HepG2 (cell line): ENCODE results near the gene SPAG9. TPM values are rescaled to one million over a fixed set of nuclear protein-coding genes. Genes with fewer than 3 reads are reported as not detected.

Experiments used
- ATAC-seq: fragments of 200-7000 bp; cut with Tn5 transposase; 3 replicates; pipeline ENCODE4 v1.9.1; 2020; ENCODE audit warnings: mild to moderate bottlenecking, moderate library complexity
- BruUV-seq: library from RNA; stranded (reverse); fragments of 400-500 nt; replicated peaks from 2 replicates; lab custom pipeline; 2021; lab: Mats Ljungman, UMichigan
- CTCF ChIA-PET: fragments of 300-600 bp; formaldehyde crosslinking; extraction: SDS; loops from one replicate; lab custom pipeline; 2021; ENCODE audit warnings: low total read pairs, inconsistent platforms, low intra/inter-chr PET ratio; lab: Yijun Ruan, JAX
- POLR2A ChIA-PET: fragments of 350-600 bp; sonication (Branson Sonifier 250); formaldehyde crosslinking; loops from one replicate; lab custom pipeline; 2020; ENCODE audit warnings: antibody characterized with exemption, inconsistent platforms; lab: Yijun Ruan, JAX
- DNase-seq: peaks from one replicate; pipeline ENCODE4 v3.0.0-alpha.2; 2015; ENCODE audit warnings: low spot score
- FAIRE-seq: peaks from 3 replicates; lab custom pipeline; 2011; peaks lifted over from hg19 to GRCh38; lab: Jason Lieb, UNC
- H2AFZ ChIP-seq: one replicate; pipeline ENCODE4 v1.6.1; 2011; ENCODE audit warnings: low read length, inconsistent platforms
- H3K27ac ChIP-seq: fragments of 300-600 bp; 3 replicates; pipeline ENCODE4 v1.8.0; 2011; ENCODE audit warnings: mixed run types, mild to moderate bottlenecking, mixed read lengths, low read length, inconsistent platforms; ENCODE audit not compliant: insufficient read depth; ENCODE audit errors: extremely low read length
- H3K27me3 ChIP-seq, 2 experiments: fragments of 200-600 bp in 1 of 2; 2 replicates in 1 of 2; 3 replicates in 1 of 2; pipeline versions ENCODE4 v1.6.0 to v1.8.0; 2011; ENCODE audit warnings: low read length in 2 of 2, mild to moderate bottlenecking in 2 of 2, moderate library complexity in 2 of 2, inconsistent platforms in 1 of 2; ENCODE audit not compliant: insufficient read depth in 2 of 2, control insufficient read depth in 1 of 2
- H3K36me3 ChIP-seq, 2 experiments: fragments of 200-600 bp in 1 of 2; replicated peaks in 1 of 2; 2 replicates in 1 of 2; 3 replicates in 1 of 2; pipeline versions ENCODE4 v1.5.1 to v1.8.0; 2011; ENCODE audit warnings: low read length in 2 of 2, inconsistent platforms in 1 of 2; ENCODE audit not compliant: insufficient read depth in 2 of 2, control insufficient read depth in 1 of 2
- H3K4me1 ChIP-seq: 2 replicates; pipeline ENCODE4 v1.5.1; 2012; ENCODE audit warnings: low read length, inconsistent platforms; ENCODE audit not compliant: insufficient read depth
- H3K4me2 ChIP-seq: 2 replicates; pipeline ENCODE4 v1.6.0; 2011; ENCODE audit warnings: low read depth, low read length, inconsistent platforms
- H3K4me3 ChIP-seq, 3 experiments: fragments of 200-600 bp in 1 of 3; sonication (generic), shearing (Covaris generic) in 1 of 3; replicated peaks in 1 of 3; 2 replicates each; pipeline ENCODE4 v1.5.1; 2011 to 2016; ENCODE audit warnings: low read length in 3 of 3, inconsistent platforms in 2 of 3, low read depth in 2 of 3, mild to moderate bottlenecking in 2 of 3, control low read depth in 1 of 3, mixed read lengths in 1 of 3; ENCODE audit not compliant: insufficient read depth in 1 of 3
- H3K79me2 ChIP-seq: one replicate; pipeline ENCODE4 v1.6.1; 2011; ENCODE audit warnings: low read length, inconsistent platforms; ENCODE audit not compliant: insufficient read depth
- H3K9ac ChIP-seq: 2 replicates; pipeline ENCODE4 v1.6.0; 2011; ENCODE audit warnings: mild to moderate bottlenecking, low read depth, low read length, inconsistent platforms; ENCODE audit not compliant: insufficient read depth
- H3K9me3 ChIP-seq: 2 replicates; pipeline ENCODE4 v1.5.1; 2012; ENCODE audit warnings: mild to moderate bottlenecking, low read length
- H4K20me1 ChIP-seq: 2 replicates; pipeline ENCODE4 v1.6.0; 2011; ENCODE audit warnings: inconsistent platforms, mild to moderate bottlenecking, low read length, moderate library complexity; ENCODE audit not compliant: insufficient read depth
- ARID2 ChIP-seq: sonication (generic); formaldehyde crosslinking; IDR thresholded peaks from 2 replicates; pipeline ENCODE4 v1.8.1; 2022; ENCODE audit warnings: mild to moderate bottlenecking, missing genetic modification reagents, borderline replicate concordance
- ATF7 ChIP-seq, 2 experiments: fragments of 450-650 bp in 1 of 2; sonication (generic) in 1 of 2; formaldehyde crosslinking in 1 of 2; IDR thresholded peaks; 2 replicates each; pipeline versions ENCODE4 v1.4.0 to v1.6.1; 2016 to 2020; ENCODE audit warnings: antibody characterized with exemption in 1 of 2, mild to moderate bottlenecking in 1 of 2, missing genetic modification reagents in 1 of 2
- CENPT ChIP-seq: sonication (generic); formaldehyde crosslinking; IDR thresholded peaks from 2 replicates; pipeline ENCODE4 v1.8.0; 2022; ENCODE audit warnings: low read depth, mild to moderate bottlenecking, moderate library complexity, missing genetic modification reagents
- ELF4 ChIP-seq: sonication (generic); formaldehyde crosslinking; IDR thresholded peaks from 2 replicates; pipeline ENCODE4 v1.5.0; 2020; ENCODE audit warnings: missing genetic modification reagents, mild to moderate bottlenecking, moderate library complexity, borderline replicate concordance
- ERF ChIP-seq: IDR thresholded peaks from 2 replicates; pipeline ENCODE4 v1.6.1; 2018; ENCODE audit warnings: missing biosample characterization, missing genetic modification reagents
- IKZF1 ChIP-seq: fragments of 450-650 bp; IDR thresholded peaks from 2 replicates; pipeline ENCODE4 v1.7.1; 2016
- MBNL3 ChIP-seq: fragments of 250-450 bp; sonication (Bioruptor Pico); conservative IDR thresholded peaks from 2 replicates; pipeline ENCODE4 v1.8.0; 2022; ENCODE audit warnings: mild to moderate bottlenecking, inconsistent platforms
- NFYB ChIP-seq: sonication (generic); formaldehyde crosslinking; IDR thresholded peaks from 2 replicates; pipeline ENCODE4 v1.4.0; 2020; ENCODE audit warnings: missing genetic modification reagents
- PAF1 ChIP-seq: IDR thresholded peaks from 2 replicates; pipeline ENCODE4 v1.6.1; 2016; ENCODE audit warnings: missing genetic modification reagents, missing compliant biosample characterization
- PRMT3 ChIP-seq: sonication (generic); formaldehyde crosslinking; IDR thresholded peaks from 2 replicates; pipeline ENCODE4 v1.8.1; 2022; ENCODE audit warnings: low read depth, mild to moderate bottlenecking, moderate library complexity, missing genetic modification reagents, borderline replicate concordance
- RNF219 ChIP-seq: sonication (generic); formaldehyde crosslinking; IDR thresholded peaks from 2 replicates; pipeline ENCODE4 v1.5.0; 2020; ENCODE audit warnings: mild to moderate bottlenecking, missing genetic modification reagents
- STAT5B ChIP-seq: sonication (generic); formaldehyde crosslinking; IDR thresholded peaks from 2 replicates; pipeline ENCODE4 v1.4.0; 2020; ENCODE audit warnings: missing genetic modification reagents
- TOE1 ChIP-seq: sonication (generic); formaldehyde crosslinking; IDR thresholded peaks from 2 replicates; pipeline ENCODE4 v1.4.0; 2020; ENCODE audit warnings: mild to moderate bottlenecking, missing genetic modification reagents
- ZBTB49 ChIP-seq: sonication (generic); formaldehyde crosslinking; IDR thresholded peaks from 2 replicates; pipeline ENCODE4 v1.4.0; 2020; ENCODE audit warnings: missing genetic modification reagents, borderline replicate concordance
- ZFAT ChIP-seq: sonication (generic); formaldehyde crosslinking; conservative IDR thresholded peaks from 2 replicates; pipeline ENCODE4 v1.8.1; 2023; ENCODE audit warnings: missing genetic modification reagents, inconsistent platforms
- ZNF101 ChIP-seq: sonication (generic); formaldehyde crosslinking; IDR thresholded peaks from 2 replicates; pipeline ENCODE4 v1.4.0; 2020; ENCODE audit warnings: mild to moderate bottlenecking, low read depth, missing genetic modification reagents, borderline replicate concordance
- ZNF292 ChIP-seq: sonication (generic); formaldehyde crosslinking; IDR thresholded peaks from 2 replicates; pipeline ENCODE4 v1.8.1; 2022; ENCODE audit warnings: mild to moderate bottlenecking, low read depth, missing genetic modification reagents, borderline replicate concordance
- ZNF891 ChIP-seq: sonication (generic); formaldehyde crosslinking; IDR thresholded peaks from 2 replicates; pipeline ENCODE4 v1.5.0; 2020; ENCODE audit warnings: mild to moderate bottlenecking, missing genetic modification reagents
- WGBS: methylation state at CpG from one replicate; pipeline ENCODE4 v1.1.6; 2017; ENCODE audit warnings: low lambda C conversion rate; 5-methylcytosine and 5-hydroxymethylcytosine counted together
- in situ Hi-C: cut with HindIII; loops from 2 replicates; pipeline ENCODE4 v1.10.0; 2017; ENCODE audit warnings: low pct_unique_long_range_greater_than_20kb; ENCODE audit not compliant: extremely low pct_ligation_motif_present
- intact Hi-C: fragments of 100-400 bp; cut with micrococcal nuclease; formaldehyde crosslinking; loops from one replicate; pipeline ENCODE4 v1.10.0; 2022; ENCODE audit not compliant: unreplicated experiment
- polyA plus RNA-seq, 8 experiments: library from polyadenylated mRNA; depleted of rRNA in 3 of 8; stranded (reverse) in 7 of 8; unstranded in 1 of 8; fragments of >200 nt; fragmentation: Illumina TruSeq in 4 of 8; extraction: Trizol in 4 of 8; gene quantifications; 2 replicates each; pipeline versions ENCODE4 v1.2.1 to v1.2.3, GENCODE V29; 2011 to 2016; ENCODE audit warnings: low read depth in 4 of 8, missing spikeins in 1 of 8, mixed read lengths in 1 of 8; ENCODE audit not compliant: insufficient read depth in 1 of 8
- total RNA-seq, 5 experiments: library from RNA; depleted of rRNA; stranded (reverse); fragments of >200 nt; fragmentation: Illumina TruSeq; extraction: Trizol; gene quantifications; 2 replicates each; pipeline ENCODE4 v1.2.3, GENCODE V29; 2016; ENCODE audit warnings: low read depth in 1 of 5
- TF ChIP-seq, protein P1 (sequence below): sonication (generic); formaldehyde crosslinking; IDR thresholded peaks from 2 replicates; pipeline ENCODE4 v1.8.1; 2023; ENCODE audit warnings: mild to moderate bottlenecking, inconsistent platforms, moderate library complexity, missing genetic modification reagents, borderline replicate concordance

Gene SPAG9
- total and polyA plus RNA-seq, 2 of the 13 experiments (the other 11 are each of a cell fraction or from before 2014, with no cell fraction given), result 43.2 to 78.6 TPM

DNA sequence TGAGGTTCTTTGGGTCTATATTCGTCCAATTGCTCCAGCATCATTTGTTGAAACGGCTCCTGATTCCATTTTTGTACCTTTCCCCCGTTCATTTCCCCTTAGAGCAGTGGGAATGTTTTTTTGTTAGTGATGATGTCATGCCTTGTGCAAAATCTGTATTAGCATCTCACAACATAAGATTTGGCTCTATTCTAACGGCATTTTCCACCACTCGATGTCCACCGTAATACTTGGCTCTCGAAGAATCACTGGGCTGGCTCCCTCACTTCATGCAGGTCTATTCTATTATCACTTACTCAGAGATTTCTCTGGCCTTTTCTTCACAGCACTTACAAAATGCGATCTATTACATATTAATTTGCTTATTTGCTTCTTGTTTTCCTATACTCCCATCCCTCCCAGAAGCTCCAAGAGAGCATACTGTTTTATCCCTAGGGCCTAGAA lies 32.1 kb upstream of the SPAG9 start (continued):
- TF ChIP-seq CENPT (CRISPR knock-in tag) (0 out of 2 replicates have a peak, but pooled peaks have one; percentile 2), ARID2 (0 out of 2 replicates have a peak, but pooled peaks have one; percentile 17), RNF219 (peak; percentile 6; the same call in 1 of the 2 replicates), TOE1 (CRISPR knock-in tag) (no peak), ZNF891 (no peak), ZNF292 (CRISPR knock-in tag) (no peak), ZFAT (0 out of 2 replicates have a peak, but pooled peaks have one; percentile 17), IKZF1 (no peak), PRMT3 (0 out of 2 replicates have a peak, but pooled peaks have one; percentile 39)
- TF ChIP-seq, protein P1, sequence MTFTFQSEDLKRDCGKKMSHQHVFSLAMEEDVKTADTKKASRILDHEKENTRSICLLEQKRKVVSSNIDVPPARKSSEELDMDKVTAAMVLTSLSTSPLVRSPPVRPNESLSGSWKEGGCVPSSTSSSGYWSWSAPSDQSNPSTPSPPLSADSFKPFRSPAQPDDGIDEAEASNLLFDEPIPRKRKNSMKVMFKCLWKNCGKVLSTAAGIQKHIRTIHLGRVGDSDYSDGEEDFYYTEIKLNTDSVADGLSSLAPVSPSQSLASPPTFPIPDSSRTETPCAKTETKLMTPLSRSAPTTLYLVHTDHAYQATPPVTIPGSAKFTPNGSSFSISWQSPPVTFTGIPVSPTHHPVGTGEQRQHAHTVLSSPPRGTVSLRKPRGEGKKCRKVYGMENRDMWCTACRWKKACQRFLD (CRISPR knock-in tag), result no peak

- no peaks in the 10 kb centered on the region for H4K20me1 ChIP-seq
- TF ChIP-seq STAT5B (CRISPR knock-in tag), result no peak
- no peak for TF ChIP-seq ZNF101 (CRISPR knock-in tag)
- no peak for TF ChIP-seq MBNL3 (CRISPR knock-in tag)
- no peak for TF ChIP-seq ELF4 (CRISPR knock-in tag)
- no peak for TF ChIP-seq PAF1 (CRISPR knock-in tag)
- no peak for TF ChIP-seq IKZF1
- no peak for TF ChIP-seq ATF7 (IDR thresholded peaks at IDR 0.05)
- TF ChIP-seq ATF7 (CRISPR knock-in tag; IDR thresholded peaks at IDR 0.05), result no peak
- no peak for TF ChIP-seq ERF (CRISPR knock-in tag)
- TF ChIP-seq ZBTB49, result no peak
- TF ChIP-seq NFYB, result no peak
- ChIA-PET CTCF (interaction anchor here (3.3 kb wide), 1 partner anchor 150 kb away, joined by 38 read pairs; no protein-coding TSS in a partner anchor), POLR2A (no interaction called here)
- 0 out of 2 replicates have a peak overlapping the region, but pooled peaks have one; percentile 18 for H3K4me2 ChIP-seq
- no peak overlapping the region for H3K4me3 ChIP-seq
- H3K27me3 ChIP-seq, result no peaks in the 10 kb centered on the region; a peak in 1 of 5 replicates
- H3K36me3 ChIP-seq, result peaks cover 0 to 6% of the 10 kb centered on the region in 2 experiments; a peak in 2 of 5 replicates
- H3K79me2 ChIP-seq, result peaks cover 25% of the 10 kb centered on the region
- H3K27ac ChIP-seq, result no peak overlapping the region
- BruUV-seq, result no TSS peak
- intact Hi-C loops, result no loop called here
- 25% methylated on average over 5 of the region's 5 CpGs for WGBS
- no peak for DNase-seq
- in situ Hi-C loops, result loop anchor here (5.0 kb wide), 1 partner anchor 149 kb away; no protein-coding TSS in a partner anchor
- H2AFZ ChIP-seq, result peak overlapping the region; percentile 87
- no peak overlapping the region for H3K9ac ChIP-seq
- no peak for FAIRE-seq
- peaks cover 61% of the 10 kb centered on the region for H3K4me1 ChIP-seq
- no peaks in the 10 kb centered on the region for H3K9me3 ChIP-seq
- ATAC-seq, result no peak
Observed at GRCh38 chr17:51150932-51151331, 30.3 kb upstream of the SPAG9 start.
